ENCODE data around the gene ZNF138.
"Not testable (repeated sequence)": the region's sequence is repeated elsewhere in the genome, so short reads cannot be mapped to it uniquely, and the experiment has no call there.

ZNF138 gene

GRCh38 chr7:64794171-64794844, at the start of gene ZNF138:
ZNF138 (plus strand) TSS chr7:64794428; CDS start chr7:64794569, 141 bp downstream.
- in situ Hi-C loops (cut with MboI; ENCODE audit: low sequenced_read_pairs): no loop called here

GRCh38 chr7:64744680-64745079, 49.5 kb upstream of the ZNF138 start:
- in situ Hi-C loops (cut with MboI; ENCODE audit: low sequenced_read_pairs): no loop called here

GRCh38 chr7:64747802-64748201, 46.4 kb upstream of the ZNF138 start:
- in situ Hi-C loops (cut with MboI; ENCODE audit: low sequenced_read_pairs): no loop called here

- in situ Hi-C loops (cut with MboI; ENCODE audit: low sequenced_read_pairs): no loop called here
Measured at GRCh38 chr7:64753032-64753431, 41.2 kb upstream of the ZNF138 start.

GRCh38 chr7:64755865-64756264, 38.4 kb upstream of the ZNF138 start:
- in situ Hi-C loops (cut with MboI; ENCODE audit: low sequenced_read_pairs): no loop called here

- in situ Hi-C loops (cut with MboI; ENCODE audit: low sequenced_read_pairs): no loop called here
Measured at GRCh38 chr7:64758151-64758550, 36.1 kb upstream of the ZNF138 start.

- in situ Hi-C loops (cut with MboI; ENCODE audit: low sequenced_read_pairs): no loop called here
Measured at GRCh38 chr7:64768824-64769223, 25.4 kb upstream of the ZNF138 start.

- in situ Hi-C loops (cut with MboI; ENCODE audit: low sequenced_read_pairs): no loop called here
Measured at GRCh38 chr7:64774204-64774842, 19.9 kb upstream of the ZNF138 start.

GRCh38 chr7:64775289-64775688, 18.9 kb upstream of the ZNF138 start:
- in situ Hi-C loops (cut with MboI; ENCODE audit: low sequenced_read_pairs): no loop called here

GRCh38 chr7:64784842-64785241, 9.4 kb upstream of the ZNF138 start:
- in situ Hi-C loops (cut with MboI; ENCODE audit: low sequenced_read_pairs): not testable (repeated sequence)

GRCh38 chr7:64787295-64787694, 6.9 kb upstream of the ZNF138 start:
- in situ Hi-C loops (cut with MboI; ENCODE audit: low sequenced_read_pairs): no loop called here

- in situ Hi-C loops (cut with MboI; ENCODE audit: low sequenced_read_pairs): not testable (repeated sequence)
Measured at GRCh38 chr7:64789241-64789640, 5.0 kb upstream of the ZNF138 start.

- in situ Hi-C loops (cut with MboI; ENCODE audit: low sequenced_read_pairs): no loop called here
Measured at GRCh38 chr7:64793106-64793755, 997 bp upstream of the ZNF138 start.

GRCh38 chr7:64795176-64795575, 948 bp downstream of the ZNF138 start:
- in situ Hi-C loops (cut with MboI; ENCODE audit: low sequenced_read_pairs): no loop called here

GRCh38 chr7:64799169-64799568, 4.9 kb downstream of the ZNF138 start:
- in situ Hi-C loops (cut with MboI; ENCODE audit: low sequenced_read_pairs): not testable (repeated sequence)

GRCh38 chr7:64802699-64803098, 8.5 kb downstream of the ZNF138 start:
- in situ Hi-C loops (cut with MboI; ENCODE audit: low sequenced_read_pairs): no loop called here

GRCh38 chr7:64807731-64808365, 13.6 kb downstream of the ZNF138 start:
- in situ Hi-C loops (cut with MboI; ENCODE audit: low sequenced_read_pairs): no loop called here

GRCh38 chr7:64811767-64812166, 17.5 kb downstream of the ZNF138 start:
- in situ Hi-C loops (cut with MboI; ENCODE audit: low sequenced_read_pairs): no loop called here

- in situ Hi-C loops (cut with MboI; ENCODE audit: low sequenced_read_pairs): no loop called here
Measured at GRCh38 chr7:64830926-64831325, 36.7 kb downstream of the ZNF138 start.

GRCh38 chr7:64832136-64832535, 37.9 kb downstream of the ZNF138 start:
- in situ Hi-C loops (cut with MboI; ENCODE audit: low sequenced_read_pairs): no loop called here

GRCh38 chr7:64834989-64835388, 40.8 kb downstream of the ZNF138 start:
- in situ Hi-C loops (cut with MboI; ENCODE audit: low sequenced_read_pairs): no loop called here

GRCh38 chr7:64835856-64836255, 41.6 kb downstream of the ZNF138 start:
- in situ Hi-C loops (cut with MboI; ENCODE audit: low sequenced_read_pairs): not testable (repeated sequence)

Data from HL-60/S4 treated with phorbol 12-myristate 13-acetate at 8.2 ng/mL for 4 days and 3 days (cell line).